Rectal smooth muscle tissue (tissue), 1 donor: Measurements from ENCODE around the gene KLF14.
A peak's percentile ranks its signal among the peaks of the same experiment; 100 is the strongest.

Experiments
- H3K27ac ChIP-seq: one replicate; pipeline ENCODE4 v1.7.0; 2013; ENCODE audit warnings: low read depth, low read length, inconsistent platforms
- H3K27me3 ChIP-seq: one replicate; pipeline ENCODE4 v1.7.0; 2013; ENCODE audit warnings: low read length; ENCODE audit not compliant: control insufficient read depth, insufficient read depth
- H3K36me3 ChIP-seq: one replicate; pipeline ENCODE4 v1.7.0; 2013; ENCODE audit warnings: low read length; ENCODE audit not compliant: control insufficient read depth, insufficient read depth
- H3K4me1 ChIP-seq: one replicate; pipeline ENCODE4 v1.7.0; 2013; ENCODE audit warnings: low read length; ENCODE audit not compliant: control insufficient read depth, insufficient read depth
- H3K4me3 ChIP-seq: one replicate; pipeline ENCODE4 v1.7.0; 2013; ENCODE audit warnings: low read length
- H3K9ac ChIP-seq: one replicate; pipeline ENCODE4 v1.7.0; 2013; ENCODE audit warnings: low read length

The KLF14 gene

DNA sequence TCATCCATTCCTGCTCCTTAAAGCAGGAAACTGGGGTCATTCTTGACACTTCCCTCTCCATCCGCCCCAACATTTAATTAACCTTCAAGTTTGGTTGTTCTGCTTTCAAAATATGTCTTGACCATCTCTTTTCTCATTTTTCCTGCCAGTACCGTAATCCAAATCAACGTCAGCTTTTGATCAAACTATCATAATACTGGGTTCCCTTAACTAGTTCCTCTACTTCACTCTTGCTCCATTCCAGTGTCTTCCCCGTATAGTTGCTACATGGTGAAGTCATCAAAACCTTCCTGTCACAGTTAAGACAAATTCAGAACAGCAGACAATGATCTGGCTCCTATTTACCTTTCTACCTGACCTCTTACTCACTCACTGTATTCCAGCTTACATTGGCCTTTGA, 6.6 kb upstream of the KLF14 start:
- H3K4me3 ChIP-seq, result no peak overlapping the region
- no peaks in the 10 kb centered on the region for H3K36me3 ChIP-seq
- H3K9ac ChIP-seq, result no peak overlapping the region
- H3K4me1 ChIP-seq, result no peaks in the 10 kb centered on the region
- H3K27me3 ChIP-seq, result peaks cover 2% of the 10 kb centered on the region
- no peak overlapping the region for H3K27ac ChIP-seq

DNA sequence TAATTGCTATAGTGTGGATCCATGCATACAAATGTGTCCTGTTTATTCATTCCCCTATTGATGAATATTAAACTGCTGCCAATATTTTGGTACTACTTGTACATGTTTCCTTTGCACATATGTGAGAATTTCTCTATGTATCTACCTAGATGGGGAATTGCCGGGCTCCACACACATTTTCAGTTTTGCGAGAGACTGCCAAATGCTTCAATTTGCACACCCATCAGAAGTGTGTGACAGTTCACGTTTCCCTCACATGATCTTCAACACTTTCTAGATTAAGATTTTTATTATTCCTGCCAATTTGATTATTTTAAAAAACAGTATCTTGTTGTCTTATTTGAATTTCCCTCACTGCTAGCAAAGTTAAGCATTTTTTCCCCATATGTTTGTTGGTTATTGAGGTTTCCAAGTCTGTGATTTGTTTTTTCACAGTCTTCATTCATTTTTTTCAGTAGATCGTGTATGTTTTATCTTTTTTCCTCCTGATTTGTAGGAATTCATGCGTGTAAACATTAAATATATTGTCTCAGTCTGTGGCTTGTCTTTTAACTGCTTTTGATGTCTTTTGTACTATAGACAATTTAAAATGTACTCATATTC, 2.4 kb upstream of the KLF14 start:
- Histone ChIP-seq H3K4me3 (no peak overlapping the region), H3K27me3 (peaks cover 10% of the 10 kb centered on the region), H3K36me3 (no peaks in the 10 kb centered on the region), H3K9ac (no peak overlapping the region), H3K4me1 (no peaks in the 10 kb centered on the region), H3K27ac (no peak overlapping the region)

DNA sequence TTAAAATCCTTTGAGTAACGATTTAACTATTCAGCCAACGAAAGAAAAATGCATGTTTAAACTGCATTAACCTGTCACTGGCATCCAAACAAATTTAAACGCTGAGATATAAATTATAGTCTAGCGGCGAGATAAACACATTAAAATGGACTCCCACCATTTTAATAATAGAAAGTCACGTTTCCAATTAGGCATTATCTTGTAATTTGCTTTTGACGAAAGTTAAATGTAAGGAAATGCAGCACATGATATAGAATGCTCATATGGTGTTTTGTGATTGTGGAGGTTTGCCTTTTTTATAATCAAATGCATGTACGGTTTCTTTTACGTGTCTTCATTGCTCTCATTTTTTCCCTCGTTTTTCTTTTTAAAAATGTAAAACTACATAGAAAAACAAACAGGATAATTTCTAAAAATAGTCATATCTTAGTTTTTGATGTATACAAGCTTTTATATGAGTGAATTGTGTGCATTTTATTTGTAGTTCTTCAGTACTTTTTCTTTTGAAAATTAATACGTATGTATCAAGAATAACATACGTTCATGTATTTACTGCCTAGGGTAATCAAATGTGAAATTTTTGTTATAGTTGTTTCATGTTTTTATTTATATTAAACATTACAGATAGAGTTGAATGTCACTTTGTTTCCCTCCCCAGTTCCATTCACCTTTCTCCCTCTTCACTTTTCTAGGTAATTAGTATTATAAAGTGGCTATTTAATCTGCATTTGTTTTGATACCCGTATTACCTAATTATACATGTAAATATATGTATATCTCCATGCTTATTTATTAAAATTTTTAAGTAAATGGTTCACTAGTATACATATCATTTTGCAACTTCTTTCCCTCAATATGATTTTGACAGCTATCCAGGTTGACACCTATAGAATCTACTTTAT, 1.1 kb upstream of the KLF14 start:
- no peaks in the 10 kb centered on the region for H3K4me1 ChIP-seq
- H3K27ac ChIP-seq, result no peak overlapping the region
- no peak overlapping the region for H3K9ac ChIP-seq
- H3K27me3 ChIP-seq, result peaks cover 8% of the 10 kb centered on the region
- H3K4me3 ChIP-seq, result peak overlapping the region; percentile 51
- H3K36me3 ChIP-seq, result no peaks in the 10 kb centered on the region

DNA sequence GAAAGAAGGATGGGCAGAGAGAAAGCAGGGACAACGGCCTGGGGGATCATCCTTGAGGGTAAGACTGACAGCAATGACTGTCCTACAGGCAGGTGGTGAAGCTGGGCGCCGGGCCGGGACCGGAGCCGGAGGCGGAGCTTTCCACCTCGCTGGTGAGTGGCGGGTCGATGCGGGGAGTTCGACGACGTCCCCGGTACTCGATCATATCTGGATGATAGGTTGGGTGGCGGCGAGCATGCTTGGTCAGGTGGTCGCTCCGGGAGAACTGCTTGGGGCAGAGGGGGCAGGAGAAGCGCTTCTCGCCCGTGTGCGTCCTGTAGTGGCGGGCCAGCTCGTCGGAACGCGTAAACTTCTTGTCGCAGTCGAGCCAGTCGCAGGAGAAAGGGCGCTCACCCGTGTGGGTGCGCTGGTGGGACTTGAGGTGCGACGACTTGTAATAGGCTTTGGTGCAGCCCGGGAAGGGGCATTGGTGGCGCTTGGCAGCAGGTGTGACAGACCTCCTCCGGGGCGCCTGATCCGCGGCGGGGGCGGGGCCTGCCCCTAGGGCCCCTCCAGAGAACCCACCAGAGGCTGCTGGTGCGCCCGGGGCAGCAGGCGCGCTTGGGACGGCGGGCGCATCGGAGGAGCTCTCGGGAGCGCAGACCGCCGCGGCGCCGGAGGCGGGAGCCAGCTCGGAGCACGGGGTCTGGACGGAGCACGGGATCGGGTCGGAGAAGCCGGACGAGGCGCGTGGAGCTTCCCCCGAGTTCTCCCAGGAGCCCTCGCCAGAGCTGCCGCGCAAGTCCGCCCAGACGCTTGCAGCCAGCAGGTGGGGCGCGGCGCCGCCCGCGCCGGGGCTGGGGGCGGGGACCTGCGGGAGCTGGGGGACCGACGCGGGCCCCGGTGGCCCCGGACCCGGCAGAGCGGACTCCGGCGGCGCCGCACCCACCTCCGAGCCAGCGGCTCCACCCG, 752 bp downstream of the KLF14 start:
- H3K36me3 ChIP-seq, result no peaks in the 10 kb centered on the region
- peaks cover 8% of the 10 kb centered on the region for H3K27me3 ChIP-seq
- H3K4me3 ChIP-seq, result peak overlapping the region; percentile 43
- H3K9ac ChIP-seq, result no peak overlapping the region
- H3K27ac ChIP-seq, result no peak overlapping the region
- no peaks in the 10 kb centered on the region for H3K4me1 ChIP-seq

DNA sequence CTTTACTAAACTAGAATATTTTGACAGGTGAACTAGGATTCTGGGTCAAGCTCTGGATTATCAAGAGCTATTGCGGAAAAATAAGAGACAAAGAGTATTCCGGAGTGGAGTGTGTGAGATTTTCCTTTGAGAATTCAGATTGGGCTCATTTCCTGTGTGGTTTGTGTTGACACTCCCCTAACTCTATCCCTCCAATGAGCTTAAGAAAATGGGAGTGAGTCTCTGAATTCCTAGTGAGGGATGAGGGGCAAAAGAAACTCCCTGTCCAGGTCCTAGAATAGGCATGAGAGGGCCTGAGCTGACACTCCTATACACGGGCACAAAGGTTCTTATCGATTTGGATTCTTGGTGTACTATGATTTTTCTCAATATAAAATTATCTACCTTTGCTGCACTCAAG, 10.2 kb downstream of the KLF14 start:
- Histone ChIP-seq H3K9ac (no peak overlapping the region), H3K36me3 (no peaks in the 10 kb centered on the region), H3K27ac (no peak overlapping the region), H3K27me3 (no peaks in the 10 kb centered on the region), H3K4me3 (no peak overlapping the region), H3K4me1 (no peaks in the 10 kb centered on the region)

DNA sequence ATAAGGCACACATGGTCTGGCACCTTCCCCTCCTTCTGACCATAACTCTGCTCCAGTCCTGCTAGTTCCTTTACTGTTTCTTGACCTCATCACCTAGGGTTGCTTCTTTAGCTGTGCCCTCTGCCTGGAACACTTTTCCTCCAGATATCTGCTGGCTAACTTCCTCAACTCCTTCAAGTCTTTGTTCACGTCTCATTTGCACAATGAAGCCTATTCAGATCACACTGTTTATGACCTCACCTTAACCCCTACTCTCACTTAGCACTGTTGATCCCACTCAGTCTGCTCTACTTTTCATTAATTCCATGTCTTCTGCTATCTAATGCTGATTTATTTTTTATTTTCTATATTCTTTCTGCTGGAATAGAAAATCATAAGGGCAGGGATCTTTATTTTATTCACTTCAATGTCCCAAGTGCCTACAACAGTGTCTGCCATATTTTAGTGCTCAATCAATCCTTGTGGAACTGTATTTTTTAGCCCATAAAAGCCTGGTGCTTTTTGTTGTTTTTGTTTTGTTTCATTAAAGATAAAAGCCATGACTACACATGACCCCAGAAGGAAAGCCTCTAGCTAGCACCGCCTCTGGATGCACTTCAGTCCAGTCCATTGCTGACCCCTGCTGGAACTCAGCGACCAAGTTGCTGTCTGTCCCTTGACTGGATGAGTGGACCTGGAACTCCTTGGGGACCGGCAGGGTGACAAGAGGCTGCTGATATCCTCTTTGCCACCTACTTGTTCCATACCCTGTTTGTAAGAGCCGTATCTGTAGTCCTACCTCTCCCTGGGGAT, 12.3 kb downstream of the KLF14 start:
- Histone ChIP-seq H3K4me3 (no peak overlapping the region), H3K27ac (no peak overlapping the region), H3K4me1 (no peaks in the 10 kb centered on the region), H3K36me3 (no peaks in the 10 kb centered on the region), H3K27me3 (no peaks in the 10 kb centered on the region), H3K9ac (no peak overlapping the region)

DNA sequence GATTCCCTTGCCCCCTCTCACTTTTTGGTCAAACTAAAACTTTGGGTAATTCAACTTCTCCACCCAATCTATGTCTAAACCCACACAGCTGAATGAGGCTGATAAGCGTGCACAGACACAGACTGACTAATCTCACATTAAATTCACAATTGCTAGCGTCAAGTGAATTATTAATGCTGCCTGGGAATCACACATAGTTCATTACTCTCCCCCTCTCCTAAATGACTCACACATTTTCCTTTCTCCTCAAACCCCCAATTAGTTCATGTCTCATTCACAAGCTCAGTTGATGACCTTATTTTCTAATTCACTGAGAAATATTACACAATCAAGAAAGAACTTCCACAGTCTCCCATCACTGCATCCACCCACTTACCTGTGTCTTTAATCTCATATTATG, 14.5 kb downstream of the KLF14 start:
- Histone ChIP-seq H3K27me3 (no peaks in the 10 kb centered on the region), H3K36me3 (no peaks in the 10 kb centered on the region), H3K9ac (no peak overlapping the region), H3K4me1 (no peaks in the 10 kb centered on the region), H3K27ac (no peak overlapping the region), H3K4me3 (no peak overlapping the region)

DNA sequence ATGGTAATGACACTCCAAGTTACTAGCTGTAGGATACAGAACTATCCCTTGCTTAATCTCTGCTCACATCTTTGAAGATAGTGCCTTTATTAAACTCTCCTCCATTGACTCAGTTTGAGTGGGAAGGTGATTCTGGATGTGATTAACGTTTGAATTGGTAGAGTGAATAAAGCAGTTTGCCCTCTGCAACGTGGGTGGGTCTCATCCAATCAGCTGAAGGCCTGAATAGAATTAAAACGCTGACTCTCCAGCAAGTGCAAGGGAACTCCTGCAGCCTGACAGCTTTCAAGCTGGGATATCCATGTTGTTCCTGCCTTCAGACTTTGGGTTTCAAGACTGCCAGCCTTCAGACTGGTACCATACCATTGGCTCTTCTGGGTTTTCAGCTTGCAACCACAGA, 21.6 kb downstream of the KLF14 start:
- no peaks in the 10 kb centered on the region for H3K27me3 ChIP-seq
- no peak overlapping the region for H3K27ac ChIP-seq
- H3K4me1 ChIP-seq, result no peaks in the 10 kb centered on the region
- H3K36me3 ChIP-seq, result no peaks in the 10 kb centered on the region
- no peak overlapping the region for H3K9ac ChIP-seq
- no peak overlapping the region for H3K4me3 ChIP-seq

DNA sequence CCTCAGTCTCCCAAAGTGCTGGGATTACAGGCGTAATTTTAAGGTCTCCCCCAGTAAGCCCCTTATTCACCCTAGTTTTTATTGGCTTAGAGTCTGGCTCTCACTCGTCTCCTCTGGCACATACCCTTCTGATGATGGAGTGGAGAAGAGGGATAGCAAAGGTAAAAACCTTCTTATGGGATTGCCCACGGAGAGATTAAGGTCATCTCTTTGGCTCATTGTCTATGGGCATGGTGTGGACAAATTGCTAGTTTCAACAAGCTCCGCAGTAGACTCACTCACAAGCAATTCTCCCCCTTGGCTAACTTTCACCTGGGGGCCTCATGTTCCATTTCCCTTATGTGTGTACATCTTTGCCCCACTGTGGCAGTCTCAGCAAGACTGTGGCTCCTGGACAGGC, 25.2 kb downstream of the KLF14 start:
- H3K4me3 ChIP-seq, result no peak overlapping the region
- no peaks in the 10 kb centered on the region for H3K36me3 ChIP-seq
- H3K27ac ChIP-seq, result no peak overlapping the region
- H3K4me1 ChIP-seq, result no peaks in the 10 kb centered on the region
- H3K27me3 ChIP-seq, result no peaks in the 10 kb centered on the region
- no peak overlapping the region for H3K9ac ChIP-seq

DNA sequence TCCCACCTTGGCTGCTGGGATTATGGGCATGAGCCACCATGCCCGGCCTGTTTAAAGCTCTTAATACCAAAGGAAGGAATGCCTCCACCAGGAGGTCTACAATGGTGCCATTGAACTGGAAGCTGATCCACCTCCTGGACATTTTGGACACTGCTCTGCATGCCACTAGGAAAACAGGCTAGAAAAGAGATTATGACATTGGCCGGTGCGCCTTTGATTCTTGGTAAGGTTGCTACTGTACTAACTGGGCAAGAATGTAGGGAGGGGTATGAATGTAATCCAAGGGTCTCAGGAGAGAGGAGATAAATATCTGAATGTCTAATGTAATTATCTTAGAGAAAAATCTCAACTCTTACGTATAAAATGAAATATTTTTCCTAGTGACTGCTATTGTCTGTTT, 26.0 kb downstream of the KLF14 start:
- no peak overlapping the region for H3K9ac ChIP-seq
- H3K27ac ChIP-seq, result no peak overlapping the region
- no peaks in the 10 kb centered on the region for H3K27me3 ChIP-seq
- H3K4me1 ChIP-seq, result no peaks in the 10 kb centered on the region
- no peaks in the 10 kb centered on the region for H3K36me3 ChIP-seq
- H3K4me3 ChIP-seq, result no peak overlapping the region

DNA sequence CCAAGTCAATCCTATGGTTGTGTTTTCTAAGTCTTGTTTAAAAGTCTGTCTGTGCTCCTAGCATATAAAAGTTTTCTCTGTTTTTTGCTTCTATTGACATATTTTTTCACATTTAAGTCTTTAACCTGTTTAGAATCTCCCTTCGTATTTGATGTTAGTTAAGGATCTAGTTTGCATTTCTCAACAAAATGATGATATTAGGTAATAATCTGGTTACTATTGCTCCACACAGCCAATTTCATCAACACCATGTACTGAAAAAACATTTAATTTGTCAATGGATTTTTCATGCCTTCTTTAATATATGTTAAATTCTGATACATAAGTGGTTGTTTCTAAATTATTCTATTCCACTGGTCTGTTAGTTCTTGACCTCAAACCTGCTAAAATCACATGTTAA, 30.2 kb downstream of the KLF14 start:
- Histone ChIP-seq H3K9ac (no peak overlapping the region), H3K27me3 (no peaks in the 10 kb centered on the region), H3K36me3 (no peaks in the 10 kb centered on the region), H3K4me1 (no peaks in the 10 kb centered on the region), H3K27ac (no peak overlapping the region), H3K4me3 (no peak overlapping the region)

DNA sequence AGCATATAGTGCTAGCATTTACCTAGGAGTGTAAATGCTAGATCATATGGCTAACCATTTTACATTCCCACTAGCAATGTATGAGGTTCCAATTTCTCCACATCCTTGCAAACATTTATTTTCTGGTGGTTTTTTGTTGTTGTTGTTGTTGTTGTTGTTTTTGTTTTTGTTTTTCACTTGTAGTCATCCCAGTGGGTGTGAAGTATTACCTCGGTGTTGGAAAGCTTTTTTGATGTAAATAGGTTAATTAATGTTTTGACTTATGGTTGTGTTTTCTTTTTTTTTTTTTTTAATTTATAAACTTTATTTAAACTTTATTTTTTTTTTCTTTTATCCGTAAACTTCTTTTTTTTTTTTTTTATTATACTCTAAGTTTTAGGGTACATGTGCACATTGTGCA, 32.4 kb downstream of the KLF14 start:
- H3K27ac ChIP-seq, result no peak overlapping the region
- no peaks in the 10 kb centered on the region for H3K27me3 ChIP-seq
- no peak overlapping the region for H3K9ac ChIP-seq
- no peaks in the 10 kb centered on the region for H3K36me3 ChIP-seq
- H3K4me3 ChIP-seq, result no peak overlapping the region
- H3K4me1 ChIP-seq, result no peaks in the 10 kb centered on the region
